Activated CD4-positive, alpha-beta T cell treated with anti-CD3 and anti-CD28 coated beads, Interleukin-2, amount 50 U/mL, for 24 hours (primary cell): ENCODE results near the gene FNDC11.
"Not testable (repeated sequence)": the region's sequence is repeated elsewhere in the genome, so short reads cannot be mapped to it uniquely, and the experiment has no call there.

Experiments
- DNase-seq, 2 donors: peaks; one replicate each; pipeline ENCODE4 v3.0.0-alpha.2; 2020; ENCODE audit warnings: low read depth in 1 of 2, low spot score in 1 of 2

The FNDC11 gene

DNA sequence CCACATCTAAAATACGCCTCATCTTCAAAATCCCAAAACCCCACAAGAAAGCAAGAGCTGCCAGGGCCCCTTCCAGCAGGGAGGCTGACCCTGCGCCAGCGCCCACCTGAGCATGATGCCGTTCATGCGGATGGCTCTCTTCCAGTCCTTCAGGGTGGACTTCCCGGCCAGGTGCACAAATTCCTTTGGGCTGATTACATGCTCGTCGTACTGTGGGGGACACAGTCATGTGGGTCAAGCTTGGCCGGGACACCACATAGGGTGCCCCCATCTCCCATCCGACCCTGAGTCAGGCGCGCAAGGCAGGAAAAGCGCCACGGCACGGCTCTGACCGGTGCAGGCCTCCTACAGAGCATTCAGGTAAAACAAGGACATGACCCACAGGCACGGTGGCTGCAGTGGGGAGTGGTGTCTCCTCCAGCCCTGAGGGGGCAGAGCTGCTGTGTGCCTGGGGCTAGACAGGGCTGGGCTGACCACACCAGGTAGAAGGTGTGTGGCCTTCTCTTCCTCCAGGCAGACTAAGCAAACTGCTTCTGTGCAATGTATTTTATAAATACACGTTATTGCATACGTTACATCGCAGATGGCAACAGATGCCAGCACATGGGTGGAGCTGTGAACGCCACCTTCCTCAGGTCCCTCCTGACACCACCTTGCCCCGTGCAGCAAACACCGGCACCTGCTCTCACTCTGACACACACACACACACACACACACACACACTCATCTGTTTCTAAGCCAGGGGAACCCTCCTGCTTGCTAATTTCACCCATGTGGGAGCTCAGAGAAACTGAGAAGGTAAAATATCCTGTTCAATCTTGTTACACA, 43.9 kb downstream of the FNDC11 start:
- no peak for DNase-seq

DNA sequence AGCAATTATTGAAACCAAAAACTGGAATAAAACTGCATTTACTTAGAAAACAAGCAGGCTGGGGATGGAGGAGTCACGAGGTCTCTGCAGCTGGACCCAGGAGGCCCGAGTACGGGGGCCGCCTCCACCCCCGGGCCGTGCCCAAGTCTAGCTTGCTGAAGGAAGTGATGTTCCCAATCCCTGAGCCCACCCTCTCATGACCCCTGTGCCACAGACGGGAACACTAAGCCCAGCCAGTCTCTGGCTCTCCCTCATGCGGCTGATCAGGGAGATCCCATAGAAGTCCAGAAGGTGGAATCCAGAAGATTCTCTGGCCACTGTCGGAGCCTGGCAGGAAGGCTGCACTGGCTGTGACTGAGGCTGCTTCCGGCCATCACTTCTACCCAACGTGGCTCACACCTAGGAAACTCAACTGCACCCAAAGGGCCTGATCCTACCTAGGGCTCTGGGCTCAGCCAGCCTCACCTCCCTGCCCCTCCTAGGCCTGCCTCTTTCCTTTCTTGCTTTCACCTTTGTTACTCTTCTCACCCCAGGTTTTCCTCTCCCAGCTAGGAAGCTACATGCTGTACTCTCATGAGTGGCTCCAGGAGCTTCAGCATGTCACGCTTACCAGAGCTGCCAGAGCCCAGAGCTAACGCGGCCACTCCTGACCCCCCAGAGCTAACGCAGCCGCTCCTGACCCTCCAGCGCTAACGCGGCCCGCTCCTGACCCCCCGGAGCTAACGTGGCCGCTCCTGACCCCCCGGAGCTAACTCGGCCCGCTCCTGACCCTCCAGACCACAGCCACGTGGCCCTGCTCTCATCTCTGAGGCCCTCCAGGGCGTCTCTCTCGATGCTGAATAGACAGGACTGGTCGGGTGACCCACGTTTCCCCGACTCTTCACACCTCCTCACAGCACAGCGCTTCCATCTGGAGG, 44.8 kb downstream of the FNDC11 start:
- no peak for DNase-seq

DNA sequence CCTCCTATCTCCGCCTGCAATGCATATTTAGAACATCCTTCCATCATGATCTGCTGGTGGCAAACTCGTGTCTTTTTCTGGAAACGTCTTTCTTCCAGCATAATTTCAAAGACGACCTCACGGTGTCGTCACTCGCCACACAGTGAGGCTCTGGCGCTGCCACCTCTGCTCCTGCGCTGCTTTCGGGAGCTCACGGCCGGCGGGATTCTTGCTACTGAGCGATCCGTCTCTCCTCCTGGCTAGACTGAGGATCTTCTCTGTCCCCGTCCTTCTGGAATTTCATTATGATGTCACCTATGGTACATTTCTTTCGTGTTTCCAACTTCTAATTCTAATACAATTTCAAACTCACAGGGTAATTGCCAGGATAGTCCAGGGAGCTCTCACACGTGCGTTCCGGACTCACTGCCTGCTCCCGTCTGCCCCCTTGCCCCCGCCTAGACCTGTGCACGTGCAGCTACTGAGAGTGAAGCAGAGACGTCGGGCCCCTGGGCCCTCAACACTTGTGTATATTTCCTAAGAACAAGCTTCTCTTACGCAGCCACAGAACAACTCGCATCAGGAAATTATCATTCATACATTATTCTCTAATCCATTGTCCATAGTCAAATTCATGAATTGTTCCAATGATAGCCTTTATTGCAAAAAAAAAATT, 45.6 kb downstream of the FNDC11 start:
- no peak for DNase-seq

DNA sequence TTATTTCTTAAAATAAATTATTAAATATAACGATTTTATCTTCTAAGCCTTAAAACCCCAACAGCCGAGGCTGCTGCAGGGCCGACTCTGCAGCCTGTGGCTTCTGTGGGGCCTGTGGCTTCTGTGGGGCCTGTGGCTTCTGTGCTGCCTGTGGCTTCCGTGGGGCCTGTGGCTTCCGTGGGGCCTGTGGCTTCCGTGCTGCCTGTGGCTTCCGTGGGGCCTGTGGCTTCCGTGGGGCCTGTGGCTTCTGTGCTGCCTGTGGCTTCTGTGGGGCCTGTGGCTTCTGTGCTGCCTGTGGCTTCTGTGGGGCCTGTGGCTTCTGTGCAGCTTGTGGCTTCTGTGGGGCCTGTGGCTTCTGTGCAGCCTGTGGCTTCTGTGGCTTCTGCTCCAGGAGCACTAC, 47.7 kb downstream of the FNDC11 start:
- DNase-seq: not testable (repeated sequence)

DNA sequence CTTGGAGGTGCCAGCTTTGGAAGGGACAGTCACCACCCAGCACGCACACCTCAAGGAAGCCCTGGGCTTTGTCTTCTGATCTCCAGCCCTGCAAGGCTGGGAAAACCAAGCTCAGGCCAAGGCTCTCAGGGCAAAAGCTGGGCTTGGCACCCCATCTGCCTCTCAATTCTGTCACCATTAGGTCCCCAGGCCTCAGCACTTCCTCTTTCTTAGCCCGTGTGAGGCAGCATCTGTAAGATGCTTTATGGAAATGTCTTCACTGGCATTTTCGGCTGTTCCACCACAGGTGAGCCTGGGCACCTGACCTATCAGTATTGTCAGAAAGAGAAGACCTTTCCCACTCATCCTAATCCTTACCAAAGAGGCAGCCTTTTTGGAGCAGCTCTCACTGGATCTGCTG, 48.4 kb downstream of the FNDC11 start:
- DNase-seq: no peak
